Psoas muscle (tissue), 8 donors: Measurements from ENCODE around the gene ZNF296. TPM values are rescaled to one million over a fixed set of nuclear protein-coding genes. Genes with fewer than 3 reads are reported as not detected.

Experiments
- ATAC-seq, 4 donors: fragments of 200-7000 bp; cut with Tn5 transposase; one replicate each; pipeline ENCODE4 v1.9.1; 2020; ENCODE audit warnings: moderate library complexity in 3 of 4, mild to moderate bottlenecking in 2 of 4
- DNase-seq, 2 donors: peaks; one replicate each; pipeline ENCODE4 v3.0.0-alpha.2; 2020
- H3K27ac ChIP-seq: fragments of 200-600 bp; one replicate; pipeline ENCODE4 v1.8.0; 2022
- H3K27me3 ChIP-seq, 3 donors: fragments of 200-600 bp in 1 of 3; one replicate each; pipeline versions ENCODE4 v1.6.1 to v1.8.0; 2013 to 2022; ENCODE audit warnings: low read length in 2 of 3, mild to moderate bottlenecking in 2 of 3, moderate library complexity in 1 of 3; ENCODE audit not compliant: insufficient read depth in 3 of 3
- H3K36me3 ChIP-seq, 2 donors: fragments of 200-600 bp in 1 of 2; one replicate each; pipeline versions ENCODE4 v1.6.1 to v1.8.0; 2013 to 2022; ENCODE audit warnings: low read depth in 1 of 2, mild to moderate bottlenecking in 1 of 2, moderate library complexity in 1 of 2; ENCODE audit not compliant: insufficient read depth in 1 of 2
- H3K4me1 ChIP-seq: fragments of 200-600 bp; one replicate; pipeline ENCODE4 v1.8.0; 2022
- H3K4me3 ChIP-seq: fragments of 200-600 bp; one replicate; pipeline ENCODE4 v1.8.0; 2022; ENCODE audit warnings: mild to moderate bottlenecking
- H3K9me3 ChIP-seq: fragments of 200-600 bp; one replicate; pipeline ENCODE4 v1.8.0; 2022
- CTCF ChIP-seq: fragments of 200-600 bp; IDR thresholded peaks from one replicate; pipeline ENCODE4 v1.8.0; 2022; ENCODE audit warnings: antibody characterized with exemption
- WGBS, 3 donors: extraction: QIAGEN DNeasy Blood & Tissue Kit; methylation state at CpG; one replicate each; pipeline versions ENCODE4 v1.1.6 to v1.1.7; 2013; 5-methylcytosine and 5-hydroxymethylcytosine counted together
- intact Hi-C, 2 donors: fragments of 100-400 bp; cut with DNase I; formaldehyde crosslinking; loops; one replicate each; pipeline versions ENCODE4 v1.11.0 to v1.14.2; 2022
- polyA plus RNA-seq, 3 donors: library from polyadenylated mRNA; stranded (reverse); fragments of 200-250 nt; gene quantifications; one replicate each; pipeline ENCODE4 v1.2.3, GENCODE V29; 2013
- total RNA-seq, 4 donors: library from RNA; stranded (reverse); fragmentation: NEBNext Ultra II Directional in 2 of 4; extraction: Animal tissue kit (Norgen Biotek cat#: 25700) in 2 of 4; gene quantifications; one replicate each; pipeline versions ENCODE4 v1.2.1 to v1.2.4, GENCODE V29; 2021 to 2023
- donor health status: healthy with polysubstance abuse.
- donor health status: DM: no; HTN: no; CAD: no; lungs with moderate emphysema.
- donor health status: Bipolar disorder and iron deficiency.
- donor health status: healthy.
- donor health status: DM: yes; HTN: yes; CAD: no.
- donor health status: DM: no; HTN: no; CAD: no.
- donor health status: DM: no; HTN: no; CAD: no.
- donor health status: DM: yes; HTN: yes; CAD: no.

ZNF296 gene
- total and polyA plus RNA-seq, 7 donors, result 0.22 to 0.73 (median 0.40) TPM; not detected in 1

GRCh38 chr19:45061965-45062364 is 14.3 kb downstream of the ZNF296 start:
- intact Hi-C loops, result no loop called here
- Histone ChIP-seq H3K36me3 (peaks cover 9 to 98% of the 10 kb centered on the region in 2 donors), H3K4me3 (no peak overlapping the region), H3K4me1 (no peaks in the 10 kb centered on the region), H3K9me3 (no peaks in the 10 kb centered on the region), H3K27ac (no peak overlapping the region), H3K27me3 (no peaks in the 10 kb centered on the region)
- TF ChIP-seq CTCF, result no peak
- WGBS, 3 donors, result 89 to 95% (median 89%) methylated on average over 4 of the region's 4 CpGs
- DNase-seq, result no peak
- ATAC-seq, result no peak

- 56 to 64% (median 61%) methylated on average over 16 of the region's 16 CpGs for WGBS, 3 donors
- peak; percentile 62 to 83 (median 72) for ATAC-seq
- no peaks in the 10 kb centered on the region for H3K4me1 ChIP-seq
- TF ChIP-seq CTCF, result peak; percentile 87
- intact Hi-C loops, result loop anchor here (5.0 to 10.0 kb wide), 2 partner anchors 152 to 155 kb away; partner anchors contain the start of gene APOE (in 2 of the 2)
- peaks cover 11 to 100% of the 10 kb centered on the region in 2 donors for H3K36me3 ChIP-seq
- H3K27ac ChIP-seq, result no peak overlapping the region
- no peaks in the 10 kb centered on the region for H3K9me3 ChIP-seq
- no peaks in the 10 kb centered on the region for H3K27me3 ChIP-seq
- peak; percentile 70 to 80 for DNase-seq
- no peak overlapping the region for H3K4me3 ChIP-seq
These were observed 16.9 kb downstream of the ZNF296 start for GRCh38 chr19:45059258-45059965.

GRCh38 chr19:45058622-45059159 is 17.6 kb downstream of the ZNF296 start:
- Histone ChIP-seq H3K27me3 (no peaks in the 10 kb centered on the region), H3K36me3 (peaks cover 13 to 100% of the 10 kb centered on the region in 2 donors), H3K4me1 (no peaks in the 10 kb centered on the region), H3K27ac (no peak overlapping the region), H3K9me3 (no peaks in the 10 kb centered on the region), H3K4me3 (no peak overlapping the region)
- ATAC-seq (peak in 2 of 4 donors; percentile 8 to 14), DNase-seq (no peak)
- no peak for TF ChIP-seq CTCF
- intact Hi-C loops, result loop anchor here (5.0 to 10.0 kb wide), 2 partner anchors 151 to 154 kb away; partner anchors contain the start of gene APOE (in 2 of the 2)
- 84 to 86% (median 84%) methylated on average over 14 of the region's 14 CpGs for WGBS, 3 donors

GRCh38 chr19:45057444-45057843 is 18.8 kb downstream of the ZNF296 start:
- Histone ChIP-seq H3K27me3 (no peaks in the 10 kb centered on the region), H3K36me3 (peaks cover 12 to 100% of the 10 kb centered on the region in 2 donors), H3K4me1 (no peaks in the 10 kb centered on the region), H3K27ac (no peak overlapping the region), H3K4me3 (no peak overlapping the region), H3K9me3 (no peaks in the 10 kb centered on the region)
- intact Hi-C loops, result loop anchor here (5.0 to 10.0 kb wide), 2 partner anchors 150 to 153 kb away; partner anchors contain the start of gene APOE (in 2 of the 2)
- no peak for TF ChIP-seq CTCF
- DNase-seq (no peak), ATAC-seq (peak in 1 of 4 donors; percentile 4)
- WGBS, 3 donors, result 84 to 87% (median 85%) methylated on average over 8 to 9 of the region's 9 CpGs
